NCI-H1105 treated with DMSO at 0.1 percent for 48 hours (cell line): ENCODE results near the gene KRTAP5-5.
"Not testable (repeated sequence)": the region's sequence is repeated elsewhere in the genome, so short reads cannot be mapped to it uniquely, and the experiment has no call there.

ENCODE experiments used
- DNase-seq: peaks from one replicate; lab custom pipeline; 2025; lab: John Stamatoyannopoulos, UW

Gene KRTAP5-5

GRCh38 chr11:1607156-1607845 lies 22.3 kb upstream of the KRTAP5-5 start:
- not testable (repeated sequence) for DNase-seq

- not testable (repeated sequence) for DNase-seq
Observed at GRCh38 chr11:1607901-1608300, 21.7 kb upstream of the KRTAP5-5 start.

DNA sequence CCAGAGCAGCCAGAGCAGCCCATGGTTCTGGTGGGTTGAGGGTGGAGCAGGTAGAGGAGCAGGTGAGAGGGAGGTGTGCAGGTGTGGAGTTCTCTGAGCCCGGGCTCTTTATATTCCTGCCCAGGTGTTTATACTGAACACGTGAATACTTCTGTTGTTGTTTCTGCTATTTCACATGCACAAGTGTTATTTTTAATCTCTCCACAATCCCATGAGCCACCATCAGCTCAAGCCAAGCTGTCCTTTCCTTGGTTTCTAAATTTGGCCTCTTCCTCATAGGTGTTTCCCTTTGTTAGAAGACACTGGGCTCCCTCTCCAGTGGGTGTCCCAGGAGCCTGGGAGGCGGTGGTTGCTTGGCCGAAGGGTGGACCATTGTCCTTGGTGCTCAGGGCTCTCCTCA lies 21.2 kb upstream of the KRTAP5-5 start, which contains the start of gene KRTAP5-3:
KRTAP5-3 (minus strand) TSS at position 101 of the 400 bp plus-strand sequence; CDS start at position 23, 78 bp downstream.
- no peak for DNase-seq

- DNase-seq: no peak
Observed at GRCh38 chr11:1618231-1618630, 11.3 kb upstream of the KRTAP5-5 start.

DNA sequence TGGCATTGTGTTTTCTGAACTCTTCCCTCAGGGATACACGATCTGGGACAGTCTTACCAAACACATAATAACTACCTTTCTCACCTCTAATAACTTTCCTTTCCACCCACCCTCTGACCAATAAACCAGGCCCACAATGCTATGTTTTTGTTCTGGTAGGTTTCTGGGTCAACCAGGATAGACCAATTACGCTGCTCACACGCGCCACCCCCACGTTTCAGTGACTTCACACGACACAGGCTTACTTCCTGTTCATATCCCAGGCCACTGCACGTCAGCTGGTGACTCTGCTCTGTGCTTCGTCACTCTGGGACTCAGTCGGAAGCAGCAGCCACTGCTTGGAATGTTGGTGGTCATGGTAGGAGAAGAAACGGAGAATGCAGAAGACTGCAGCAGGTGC lies 10.1 kb upstream of the KRTAP5-5 start:
- DNase-seq: no peak

DNA sequence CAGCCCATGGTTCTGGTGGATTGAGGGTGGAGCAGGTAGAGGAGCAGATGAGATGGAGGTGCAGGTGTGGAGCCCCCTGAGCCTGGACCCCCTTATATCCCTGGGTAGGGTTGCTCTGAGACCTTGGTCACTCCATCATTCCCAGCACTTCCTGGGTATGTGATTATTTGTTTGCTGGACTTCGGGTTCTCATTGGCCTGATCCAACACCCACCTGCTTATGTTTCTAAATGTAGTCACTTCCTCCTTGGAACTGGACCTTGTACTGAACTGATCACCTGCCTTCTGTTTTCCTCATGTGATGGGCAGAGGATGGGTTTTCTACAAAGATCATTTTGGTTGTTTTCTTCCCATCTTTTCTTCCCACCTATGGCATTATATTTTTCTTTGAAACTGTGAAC lies 7.5 kb upstream of the KRTAP5-5 start, which contains the start of gene KRTAP5-4:
KRTAP5-4 (minus strand) TSS at position 53 of the 400 bp plus-strand sequence; CDS start at position 8, 45 bp downstream.
- no peak for DNase-seq

GRCh38 chr11:1623716-1624115 lies 5.9 kb upstream of the KRTAP5-5 start:
- DNase-seq: no peak

GRCh38 chr11:1624621-1625020 lies 5.0 kb upstream of the KRTAP5-5 start:
- no peak for DNase-seq

DNA sequence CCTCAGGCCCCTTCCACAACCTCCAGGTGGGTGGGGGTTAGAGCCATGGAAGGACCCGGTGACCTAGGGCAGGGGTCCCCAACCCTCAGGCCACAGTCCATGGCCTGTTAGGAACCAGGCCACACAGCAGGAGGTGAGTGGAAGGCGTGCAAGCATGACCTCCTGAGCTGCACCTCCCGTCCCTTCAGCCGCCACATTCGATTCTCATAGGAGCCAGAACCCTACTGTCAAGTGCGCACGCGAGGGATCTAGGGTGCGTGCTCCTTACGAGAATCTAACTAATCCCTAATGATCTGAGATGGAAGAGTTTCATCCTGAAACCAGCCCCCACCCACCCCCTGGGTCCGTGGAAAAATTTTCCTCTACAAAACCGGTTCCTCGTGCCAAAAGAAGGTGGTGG lies 4.0 kb upstream of the KRTAP5-5 start:
- no peak for DNase-seq

GRCh38 chr11:1628506-1629325 lies 859 bp upstream of the KRTAP5-5 start:
- DNase-seq: no peak

- no peak for DNase-seq
Observed at GRCh38 chr11:1630271-1630670, 696 bp downstream of the KRTAP5-5 start.

- no peak for DNase-seq
Observed at GRCh38 chr11:1631066-1631568, 1.5 kb downstream of the KRTAP5-5 start.

DNA sequence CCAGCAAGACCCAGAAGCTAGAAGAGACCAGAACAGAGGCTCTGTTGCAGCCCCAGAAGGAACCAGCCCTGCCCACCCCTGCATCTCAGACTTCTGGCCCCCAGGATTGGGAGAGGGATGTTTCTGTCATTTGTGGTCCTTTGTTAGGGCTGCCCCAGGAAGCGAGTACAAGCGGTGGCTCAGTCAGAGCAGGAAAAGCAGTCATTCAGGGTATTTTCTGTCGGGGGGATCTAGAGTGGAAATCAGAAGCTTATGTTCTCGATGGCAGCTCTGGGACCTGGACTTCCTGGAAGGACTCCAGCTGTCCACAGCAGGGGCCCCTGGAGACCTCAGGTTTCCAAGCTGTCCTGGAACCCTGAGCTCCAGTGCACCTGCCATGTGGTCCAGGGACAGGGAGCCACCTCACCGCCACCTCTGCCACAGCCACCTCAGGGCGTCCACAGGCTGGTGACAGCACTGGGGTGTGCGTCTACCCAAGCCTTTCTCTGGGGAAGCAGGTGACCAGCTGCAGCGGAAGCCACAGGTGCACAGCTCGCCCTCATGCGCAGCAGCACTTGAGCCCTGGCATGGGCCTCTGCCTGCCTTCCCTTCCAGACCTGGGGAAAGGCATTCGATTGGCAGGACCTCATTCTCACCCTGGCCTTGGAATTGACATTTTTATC lies 2.6 kb downstream of the KRTAP5-5 start:
- DNase-seq: no peak

DNA sequence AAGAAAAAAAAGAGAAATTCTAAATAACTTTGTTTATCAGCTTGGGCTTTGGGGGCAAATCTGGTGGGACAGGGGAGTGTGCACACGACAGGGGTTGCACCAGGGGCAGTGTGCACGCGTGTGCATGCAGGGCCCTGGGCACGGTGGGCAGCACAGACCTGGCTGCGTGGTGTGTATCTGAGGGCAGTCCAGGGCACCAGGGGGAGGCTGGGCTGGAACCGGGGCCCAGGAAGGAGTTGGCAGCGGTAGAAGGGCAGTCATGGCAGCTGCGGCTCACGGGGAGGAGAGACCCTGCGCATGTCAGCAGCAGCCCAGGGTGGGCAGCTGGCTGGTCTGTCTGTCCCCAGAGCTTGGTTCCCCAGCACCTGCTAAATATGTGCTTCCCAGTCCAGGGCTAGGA lies 4.3 kb downstream of the KRTAP5-5 start:
- DNase-seq: no peak

GRCh38 chr11:1636291-1636950 lies 6.8 kb downstream of the KRTAP5-5 start:
- no peak for DNase-seq

- DNase-seq: no peak
Observed at GRCh38 chr11:1637628-1638027, 8.1 kb downstream of the KRTAP5-5 start.

DNA sequence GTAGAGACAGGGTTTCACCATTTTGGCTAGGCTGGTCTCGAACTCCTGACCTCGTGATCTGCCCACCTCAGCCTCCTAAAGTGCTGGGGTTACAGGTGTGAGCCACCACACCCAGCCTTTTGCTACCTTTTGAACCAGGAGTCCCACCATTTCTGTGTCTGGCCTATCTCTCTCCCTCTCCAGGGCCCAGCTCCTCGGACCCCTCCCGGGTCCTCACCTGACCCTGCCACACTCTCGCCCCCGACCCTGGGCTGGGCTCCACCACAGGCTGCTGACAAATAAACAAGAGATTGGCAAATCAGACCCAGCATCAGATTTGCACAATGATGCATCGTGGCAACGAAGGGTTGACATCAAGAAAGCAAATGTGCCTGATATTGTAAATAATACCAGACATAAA lies 8.8 kb downstream of the KRTAP5-5 start:
- DNase-seq: no peak

- DNase-seq: peak; percentile 97
Observed at GRCh38 chr11:1639102-1639620, 9.6 kb downstream of the KRTAP5-5 start.

GRCh38 chr11:1639666-1640065 lies 10.1 kb downstream of the KRTAP5-5 start:
- no peak for DNase-seq

- peak; percentile 69 for DNase-seq
Observed at GRCh38 chr11:1640076-1640946, 10.7 kb downstream of the KRTAP5-5 start.

DNA sequence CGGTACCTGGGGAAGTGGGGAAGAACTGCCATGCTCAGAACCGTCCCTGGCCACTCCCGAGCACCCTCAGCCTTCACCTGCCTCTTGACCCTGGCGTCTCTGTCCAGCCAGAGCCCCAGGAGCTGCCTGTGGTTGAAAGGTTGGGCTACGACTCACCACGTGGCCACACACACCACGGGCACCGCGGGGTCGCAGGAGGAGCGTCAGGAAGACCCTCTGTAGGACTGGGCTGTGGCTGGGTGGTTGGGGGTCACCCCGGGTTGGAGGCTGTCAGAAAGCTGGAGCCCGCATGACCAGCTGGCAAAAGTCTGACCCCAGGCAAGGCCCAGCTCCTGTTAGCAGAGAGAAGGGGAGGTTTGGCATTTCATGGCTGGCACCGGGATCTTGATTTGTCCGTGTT lies 11.5 kb downstream of the KRTAP5-5 start:
- no peak for DNase-seq
